Measurements from ENCODE around the gene PTPMT1.

PTPMT1 gene

DNA sequence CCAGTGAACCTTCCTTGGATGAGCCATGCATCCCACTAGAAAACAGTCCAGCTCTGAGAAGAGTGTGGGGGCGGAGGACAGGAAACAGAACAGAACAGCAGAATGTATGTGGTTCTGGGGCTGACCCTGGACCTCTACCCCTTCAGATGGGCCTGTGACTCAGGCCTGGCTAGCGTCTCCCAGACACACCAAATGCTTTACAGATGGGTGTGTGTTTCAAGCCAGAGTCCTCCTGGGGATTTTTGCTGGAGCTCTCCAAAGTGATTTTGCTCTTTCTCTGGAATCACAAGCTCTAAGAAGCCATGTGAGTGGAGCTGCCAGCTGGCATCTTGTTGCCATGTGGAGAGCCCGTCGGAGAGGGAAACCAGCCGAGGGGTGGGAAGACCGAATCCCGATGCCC, 42.0 kb downstream of the PTPMT1 start:
- no peak for DNase-seq (ENCODE audit: low read depth in 2 of 2)

DNA sequence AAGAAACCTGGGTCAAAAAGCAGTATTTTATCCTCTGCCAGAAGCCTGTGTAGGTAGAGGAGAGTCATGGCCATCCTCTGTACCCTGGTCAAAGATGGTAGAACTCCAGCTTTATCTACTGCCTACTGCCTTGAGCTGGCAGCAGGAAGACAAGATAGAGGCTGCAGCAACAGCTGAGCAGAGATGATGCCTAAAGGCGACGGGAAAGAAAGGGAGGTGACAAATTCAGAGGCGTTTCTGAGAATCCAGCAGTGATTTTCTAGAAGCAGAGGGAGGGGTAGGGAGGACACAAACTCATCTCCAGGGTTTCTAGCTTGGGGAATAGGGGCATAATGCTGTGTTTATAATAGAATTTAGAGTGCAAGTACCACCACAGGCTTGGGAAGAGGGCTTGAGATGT, 44.3 kb downstream of the PTPMT1 start:
- DNase-seq (ENCODE audit: low read depth in 2 of 2) = no peak

DNA sequence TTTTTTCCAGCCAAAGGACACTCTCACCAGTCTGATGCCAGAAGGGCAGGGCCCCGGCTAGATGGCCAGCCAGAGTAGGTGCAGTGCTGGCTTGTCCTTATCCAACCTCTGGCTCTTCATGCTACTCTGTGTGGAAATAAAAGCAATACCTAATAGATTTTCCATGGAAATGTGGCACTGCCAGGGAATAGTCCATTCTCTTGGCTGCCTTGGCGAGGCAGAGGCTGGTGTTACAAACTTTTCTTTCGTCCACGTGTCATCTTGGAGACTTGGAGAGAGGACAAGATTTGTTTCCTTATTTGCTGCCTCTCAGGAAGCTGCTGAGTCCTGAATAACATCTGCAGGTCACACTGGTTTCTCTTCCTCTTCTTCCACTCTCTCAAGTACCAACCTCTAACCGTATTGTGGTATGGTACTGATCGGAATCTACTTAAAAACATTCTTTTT, 46.0 kb downstream of the PTPMT1 start:
- DNase-seq (ENCODE audit: low read depth in 2 of 2) = no peak

DNA sequence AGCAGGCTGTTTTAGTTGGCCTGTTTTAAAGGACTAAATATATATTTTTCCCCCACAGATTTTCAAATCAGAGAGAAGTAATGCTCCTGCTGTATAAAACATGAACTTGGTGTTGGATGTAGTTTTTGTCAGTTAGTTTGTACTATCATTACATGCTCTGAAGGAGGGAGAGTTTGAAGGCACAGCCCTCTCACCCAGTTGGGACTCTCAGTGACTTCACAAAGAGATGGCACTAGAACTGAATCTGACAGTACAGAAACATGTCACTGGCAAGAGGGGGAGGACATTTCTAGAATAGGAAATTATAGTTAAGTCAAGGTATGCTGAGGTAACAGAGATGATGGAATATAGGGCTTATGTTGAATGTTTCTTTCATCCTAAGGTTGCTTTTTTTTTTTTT, 49.9 kb downstream of the PTPMT1 start:
- DNase-seq (ENCODE audit: low read depth in 2 of 2) = no peak

DNA sequence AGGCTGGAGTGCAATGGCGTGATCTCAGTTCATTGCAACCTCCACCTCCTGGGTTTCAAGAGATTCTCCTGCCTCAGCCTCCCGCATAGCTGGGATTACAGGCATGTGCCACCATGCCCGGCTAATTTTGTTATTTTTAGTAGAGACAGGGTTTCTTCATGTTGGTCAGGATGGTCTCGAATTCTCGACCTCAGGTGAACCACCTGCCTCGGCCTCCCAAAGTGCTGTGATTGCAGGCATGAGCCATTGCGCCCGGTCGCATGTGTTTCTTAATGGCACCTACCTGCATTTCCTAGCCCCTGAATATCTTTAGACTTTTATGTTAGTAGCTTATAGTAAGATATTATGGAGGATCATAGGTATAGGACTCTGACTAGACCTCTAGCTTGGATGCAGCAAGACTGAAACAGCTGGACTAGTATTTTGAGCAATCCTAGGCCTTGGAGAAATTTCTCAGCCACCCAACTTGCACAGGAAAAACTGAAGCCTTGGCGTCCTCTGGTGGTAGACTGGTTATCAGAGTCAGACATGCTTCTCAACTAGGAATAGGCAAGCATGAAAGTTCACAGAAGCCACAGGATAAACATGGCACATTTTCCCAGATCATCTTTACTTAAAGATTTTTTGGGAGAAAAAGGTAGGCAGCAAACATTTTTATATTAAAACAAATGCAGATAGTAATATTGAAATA, 51.5 kb downstream of the PTPMT1 start:
- DNase-seq (ENCODE audit: low read depth in 2 of 2) = no peak

DNA sequence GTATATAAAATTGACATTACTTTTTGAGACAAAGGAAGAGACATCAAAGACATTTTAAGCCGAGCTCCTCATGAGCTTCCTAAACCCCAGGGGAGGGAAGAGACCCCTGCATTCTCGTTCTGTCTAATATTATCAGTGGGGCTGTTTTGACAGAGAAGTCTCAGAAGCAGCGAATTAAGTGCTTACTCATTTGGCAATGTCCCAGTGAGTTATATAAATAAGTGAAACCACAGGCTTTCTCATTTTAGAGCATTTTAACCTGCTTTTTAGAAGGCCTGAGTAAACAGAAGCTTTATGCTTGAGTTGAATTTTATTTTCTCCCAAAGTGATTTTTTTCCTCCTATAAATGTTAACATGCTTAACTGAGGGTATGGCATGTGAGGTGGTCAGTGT, 52.0 kb downstream of the PTPMT1 start:
- no peak for DNase-seq (ENCODE audit: low read depth in 2 of 2)

DNA sequence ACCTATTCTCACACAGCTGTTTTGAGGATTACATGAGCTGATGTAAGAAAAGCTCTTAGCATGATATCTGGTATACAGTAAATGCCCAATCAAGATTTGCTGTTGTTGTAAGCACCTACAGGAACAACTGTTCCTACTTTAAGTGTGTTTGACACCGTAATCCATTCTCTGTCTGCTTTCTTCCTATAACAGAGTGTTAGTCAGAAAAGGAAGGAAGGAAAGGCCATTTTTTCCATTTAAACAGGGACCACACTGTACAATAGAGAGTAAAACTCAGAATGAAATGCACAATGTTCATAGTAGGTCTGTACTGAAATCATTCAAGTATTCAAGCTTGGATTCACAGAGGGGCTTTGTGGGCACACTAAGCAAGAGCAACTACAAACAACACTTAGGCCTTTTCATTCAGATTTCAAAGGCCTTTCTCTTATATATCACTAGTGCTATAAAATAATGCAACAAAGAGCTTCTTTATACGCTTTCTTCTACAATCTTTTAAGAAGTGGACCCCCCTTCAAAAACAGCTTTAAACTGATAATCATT, 55.5 kb downstream of the PTPMT1 start:
- DNase-seq (ENCODE audit: low read depth in 2 of 2) = no peak

All from stimulated activated CD8-positive, alpha-beta memory T cell treated with anti-CD3 and anti-CD28 coated beads, Interleukin-7, amount 100 ng/mL, for 1 hour (primary cell).